Measurements from ENCODE around the gene SLC32A1. TPM values are rescaled to one million over a fixed set of nuclear protein-coding genes. Genes with fewer than 3 reads are reported as not detected.

Gene SLC32A1
- 0.04 TPM in 1 of 5 replicates, not detected in the others for total RNA-seq (2022; extraction: Qiagen RNA extraction)

GRCh38 chr20:38723848-38724625, at the start of gene SLC32A1:
SLC32A1 (plus strand) TSS chr20:38724486; CDS start chr20:38724725, 239 bp downstream.

DNA sequence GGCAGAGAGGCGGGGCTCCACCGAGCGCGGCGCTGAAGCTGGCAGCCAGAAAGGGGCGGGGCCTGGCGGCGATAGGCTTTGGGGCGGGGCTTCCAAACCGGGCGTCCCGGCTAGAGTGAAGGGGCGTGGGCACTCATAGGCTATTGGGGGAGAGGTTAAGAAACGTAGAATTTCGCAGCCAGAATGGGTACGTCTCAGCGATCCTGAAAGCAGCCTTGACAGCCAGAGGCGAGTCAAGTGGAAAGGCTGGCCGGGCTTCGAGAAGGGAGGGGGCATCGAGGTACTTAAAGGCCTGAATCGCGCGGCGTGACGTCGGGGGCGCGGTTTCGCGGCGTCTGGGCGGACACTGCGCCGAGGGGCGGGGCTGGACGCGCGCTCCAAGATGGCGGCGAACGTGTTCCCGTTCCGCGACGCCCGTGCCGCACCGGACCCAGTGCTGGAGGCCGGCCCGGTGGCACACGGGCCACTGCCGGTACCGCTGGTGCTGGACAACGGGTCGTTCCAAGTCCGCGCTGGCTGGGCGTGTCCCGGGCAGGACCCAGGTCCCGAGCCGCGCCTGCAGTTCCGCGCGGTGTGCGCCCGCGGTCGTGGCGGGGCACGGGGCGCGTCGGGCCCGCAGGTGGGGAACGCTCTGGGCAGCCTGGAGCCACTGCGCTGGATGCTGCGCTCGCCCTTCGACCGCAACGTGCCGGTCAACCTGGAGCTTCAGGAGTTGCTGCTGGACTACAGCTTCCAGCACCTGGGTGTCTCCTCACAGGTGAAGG, 24.0 kb downstream of the SLC32A1 start, which contains the start of gene ACTR5:
Gene ACTR5, plus strand, starts transcription at position 364 of the 764 bp plus-strand sequence. Its CDS starts 19 bp downstream, at position 383.

Other genes with a start within 250 kb of the SLC32A1 start
- not detected in 5 replicates for gene ADIG, start 143.3 kb upstream of the SLC32A1 start, total RNA-seq (2022; extraction: Qiagen RNA extraction)
- gene ARHGAP40, start 122.7 kb upstream of the SLC32A1 start, total RNA-seq (2022; extraction: Qiagen RNA extraction): 0.06 TPM in 1 of 5 replicates, not detected in the others
- gene ACTR5, start 24.0 kb downstream of the SLC32A1 start, total RNA-seq (2022; extraction: Qiagen RNA extraction): 7.8 to 10.0 TPM (median 9.4 TPM) in 5 replicates
- gene PPP1R16B, start 81.2 kb downstream of the SLC32A1 start, total RNA-seq (2022; extraction: Qiagen RNA extraction): 0.11 to 0.19 TPM (median 0.13 TPM) in 5 replicates
- 49.2 to 69.9 TPM (median 64.9 TPM) in 5 replicates for gene FAM83D, start 201.9 kb downstream of the SLC32A1 start, total RNA-seq (2022; extraction: Qiagen RNA extraction)
- gene DHX35, start 237.9 kb downstream of the SLC32A1 start, total RNA-seq (2022; extraction: Qiagen RNA extraction): 6.8 to 7.9 TPM (median 7.1 TPM) in 5 replicates

Data from A549 treated with dexamethasone at 1 μM for 4 hours (cell line).